IMR-90 (cell line): ENCODE measurements around the gene FADS2. TPM values are rescaled to one million over a fixed set of nuclear protein-coding genes. Genes with fewer than 3 reads are reported as not detected.

ENCODE experiments used
- ATAC-seq: fragments of 200-7000 bp; cut with Tn5 transposase; 2 replicates; pipeline ENCODE4 v1.9.1; 2020; ENCODE audit warnings: low read depth, mild to moderate bottlenecking, moderate library complexity
- BruUV-seq: library from RNA; stranded (reverse); fragments of 400-500 nt; replicated peaks from 2 replicates; lab custom pipeline; 2021; lab: Mats Ljungman, UMichigan
- CTCF ChIA-PET: fragments of 300-600 bp; formaldehyde crosslinking; extraction: SDS; loops from one replicate; lab custom pipeline; 2021; ENCODE audit warnings: antibody characterized with exemption; lab: Yijun Ruan, JAX
- POLR2A ChIA-PET: fragments of 300-600 bp; sonication (Branson Sonifier 250); formaldehyde crosslinking; loops from one replicate; lab custom pipeline; 2022; ENCODE audit warnings: antibody characterized with exemption; ENCODE audit not compliant: unreplicated experiment; lab: Charles Lee
- DNase-seq: peaks from one replicate; pipeline ENCODE4 v3.0.0; 2013
- H2AFZ ChIP-seq: replicated peaks from 2 replicates; pipeline ENCODE3; 2013; ENCODE audit warnings: low read length, mild to moderate bottlenecking; ENCODE audit not compliant: poor library complexity
- H2AK5ac ChIP-seq: 2 replicates; pipeline ENCODE4 v1.6.1; 2013; ENCODE audit warnings: low read depth, low read length, inconsistent platforms
- H2AK9ac ChIP-seq: replicated peaks from 2 replicates; pipeline ENCODE3; 2013; ENCODE audit warnings: mild to moderate bottlenecking, low read depth, low read length, moderate library complexity; ENCODE audit not compliant: poor library complexity
- H2BK120ac ChIP-seq: 2 replicates; pipeline ENCODE4 v1.6.1; 2013; ENCODE audit warnings: low read depth, low read length, inconsistent platforms
- H2BK15ac ChIP-seq: 3 replicates; pipeline ENCODE4 v1.6.1; 2013; ENCODE audit warnings: low read depth, low read length, inconsistent platforms
- H2BK20ac ChIP-seq: 2 replicates; pipeline ENCODE4 v1.6.1; 2013; ENCODE audit warnings: low read depth, mild to moderate bottlenecking, inconsistent platforms, low read length, moderate library complexity
- H2BK5ac ChIP-seq: 2 replicates; pipeline ENCODE4 v1.6.1; 2013; ENCODE audit warnings: mild to moderate bottlenecking, low read depth, low read length, inconsistent platforms; ENCODE audit not compliant: poor library complexity, severe bottlenecking
- H3K14ac ChIP-seq: replicated peaks from 2 replicates; pipeline ENCODE4 v1.6.1; 2013; ENCODE audit warnings: low read depth, low read length, inconsistent platforms
- H3K18ac ChIP-seq: 2 replicates; pipeline ENCODE4 v1.6.1; 2013; ENCODE audit warnings: low read depth, low read length, control low read depth
- H3K23ac ChIP-seq: 2 replicates; pipeline ENCODE4 v1.6.1; 2013; ENCODE audit warnings: low read depth, low read length, inconsistent platforms
- H3K27ac ChIP-seq: 2 replicates; pipeline ENCODE4 v1.5.1; 2013; ENCODE audit warnings: mild to moderate bottlenecking, control low read depth, low read length; ENCODE audit not compliant: insufficient read depth
- H3K27me3 ChIP-seq: 2 replicates; pipeline ENCODE4 v1.6.1; 2013; ENCODE audit warnings: low read length; ENCODE audit not compliant: control insufficient read depth, insufficient read depth
- H3K36me3 ChIP-seq: 2 replicates; pipeline ENCODE4 v1.6.1; 2013; ENCODE audit warnings: low read length, mixed read lengths; ENCODE audit not compliant: control insufficient read depth, insufficient read depth
- H3K4ac ChIP-seq: 2 replicates; pipeline ENCODE4 v1.6.1; 2013; ENCODE audit warnings: low read depth, low read length, inconsistent platforms
- H3K4me1 ChIP-seq: 2 replicates; pipeline ENCODE4 v1.6.1; 2013; ENCODE audit warnings: low read length, mixed read lengths; ENCODE audit not compliant: control insufficient read depth, insufficient read depth
- H3K4me2 ChIP-seq: 2 replicates; pipeline ENCODE4 v1.6.1; 2013; ENCODE audit warnings: low read depth, mild to moderate bottlenecking, control low read depth, low read length, moderate library complexity
- H3K4me3 ChIP-seq: 2 replicates; pipeline ENCODE4 v1.5.1; 2013; ENCODE audit warnings: low read depth, mild to moderate bottlenecking, control low read depth, low read length, moderate library complexity; ENCODE audit not compliant: insufficient read depth
- H3K56ac ChIP-seq: 2 replicates; pipeline ENCODE4 v1.6.1; 2013; ENCODE audit warnings: low read length, inconsistent platforms; ENCODE audit not compliant: insufficient read depth; ENCODE audit errors: extremely low read depth
- H3K79me1 ChIP-seq, 2 experiments: 2 replicates each; pipeline ENCODE4 v1.6.1; 2013; ENCODE audit warnings: low read length in 2 of 2, inconsistent platforms in 1 of 2, low read depth in 1 of 2
- H3K9ac ChIP-seq: 2 replicates; pipeline ENCODE4 v1.6.1; 2013; ENCODE audit warnings: low read depth, low read length, control low read depth
- H3K9me1 ChIP-seq: 2 replicates; pipeline ENCODE4 v1.6.1; 2013; ENCODE audit warnings: low read length, inconsistent platforms; ENCODE audit not compliant: insufficient read depth
- H3K9me3 ChIP-seq: 2 replicates; pipeline ENCODE4 v1.6.1; 2013; ENCODE audit warnings: low read length; ENCODE audit not compliant: control insufficient read depth, insufficient read depth
- H4K20me1 ChIP-seq: 2 replicates; pipeline ENCODE4 v1.6.1; 2013; ENCODE audit warnings: low read length, inconsistent platforms; ENCODE audit not compliant: insufficient read depth
- H4K5ac ChIP-seq: 2 replicates; pipeline ENCODE4 v1.6.1; 2013; ENCODE audit warnings: mild to moderate bottlenecking, low read depth, low read length, control low read depth
- H4K8ac ChIP-seq, 2 experiments: 2 replicates each; pipeline ENCODE4 v1.6.1; 2013; ENCODE audit warnings: low read depth in 2 of 2, low read length in 2 of 2, control low read depth in 1 of 2, inconsistent platforms in 1 of 2
- H4K91ac ChIP-seq: 2 replicates; pipeline ENCODE4 v1.6.1; 2013; ENCODE audit warnings: low read depth, low read length, inconsistent platforms; ENCODE audit not compliant: insufficient read depth
- CEBPB ChIP-seq: IDR thresholded peaks from 2 replicates; pipeline ENCODE4 v1.6.1; 2012; ENCODE audit warnings: low read depth, low read length, improper control_type of control experiment
- ELK1 ChIP-seq: fragments of 150-350 bp; IDR thresholded peaks from 2 replicates; pipeline ENCODE4 v1.6.1; 2016; ENCODE audit warnings: low read depth, mild to moderate bottlenecking, low read length, moderate library complexity, borderline replicate concordance
- MAFK ChIP-seq: IDR thresholded peaks from 2 replicates; pipeline ENCODE4 v1.6.1; 2012; ENCODE audit warnings: low read depth, low read length, improper control_type of control experiment
- POLR2A ChIP-seq: IDR thresholded peaks from 2 replicates; pipeline ENCODE4 v1.6.1; 2012; ENCODE audit warnings: mild to moderate bottlenecking, low read depth, low read length
- RCOR1 ChIP-seq: IDR thresholded peaks from 2 replicates; pipeline ENCODE4 v1.6.1; 2012; ENCODE audit warnings: mild to moderate bottlenecking, low read length, improper control_type of control experiment; ENCODE audit not compliant: insufficient replicate concordance
- USF2 ChIP-seq: fragments of 150-350 bp; IDR thresholded peaks from 2 replicates; pipeline ENCODE4 v1.6.1; 2017; ENCODE audit warnings: mild to moderate bottlenecking, antibody characterized with exemption, low read length, low read depth
- WGBS, 2 experiments: methylation state at CpG; one replicate each; pipeline versions ENCODE4 v1.1.5 to v1.1.7; 2013; ENCODE audit warnings: missing lambda C conversion rate in 2 of 2; ENCODE audit not compliant: insufficient read length in 1 of 2; ENCODE audit errors: extremely low coverage in 2 of 2; 5-methylcytosine and 5-hydroxymethylcytosine counted together
- dilution Hi-C: fragments of 300-500 bp; cut with HindIII; formaldehyde crosslinking; loops from one replicate; pipeline ENCODE4 v1.14.3; 2018; ENCODE audit warnings: low sequenced_read_pairs; ENCODE audit not compliant: unreplicated experiment
- in situ Hi-C: fragments of 300-500 bp; cut with MboI; formaldehyde crosslinking; loops from 3 replicates; pipeline ENCODE4 v1.14.3; 2019; ENCODE audit warnings: low sequenced_read_pairs, inconsistent platforms, mixed read lengths
- intact Hi-C: fragments of 100-400 bp; cut with micrococcal nuclease; formaldehyde crosslinking; loops from 2 replicates; pipeline ENCODE4 v1.10.0; 2022
- polyA plus RNA-seq, 3 experiments: library from polyadenylated mRNA; depleted of rRNA; stranded (reverse); fragments of >200 nt; gene quantifications; 2 replicates each; pipeline ENCODE4 v1.2.3, GENCODE V29; 2012; ENCODE audit warnings: low replicate concordance in 1 of 3
- total RNA-seq: library from RNA; depleted of rRNA; stranded (reverse); fragments of >200 nt; gene quantifications from 2 replicates; pipeline ENCODE4 v1.2.3, GENCODE V29; 2012

The FADS2 gene
- total and polyA plus RNA-seq, 2 of the 4 experiments (the other 2 are of a cell fraction) = 33.3 to 88.4 TPM

GRCh38 chr11:61892085-61892370 lies 63.9 kb downstream of the FADS2 start:
- peak overlapping the region; percentile 94 for H2AFZ ChIP-seq
- ATAC-seq (no peak), DNase-seq (no peak)
- no peaks in the 10 kb centered on the region for H3K36me3 ChIP-seq
- H4K20me1 ChIP-seq = peaks cover 3% of the 10 kb centered on the region; the same call in 1 of the 2 replicates
- no TSS peak for BruUV-seq
- peaks cover 8% of the 10 kb centered on the region for H3K9me1 ChIP-seq
- H2BK120ac ChIP-seq = no peak overlapping the region
- no peak overlapping the region for H3K14ac ChIP-seq
- H3K4ac ChIP-seq = no peak overlapping the region
- no peak overlapping the region for H2AK5ac ChIP-seq
- peaks cover 17 to 36% of the 10 kb centered on the region in 2 experiments for H3K79me1 ChIP-seq
- ChIA-PET POLR2A (no interaction called here), CTCF (interaction anchor here (1.0 kb wide), 1 partner anchor 198 kb away, joined by 3 read pairs; no protein-coding TSS in a partner anchor)
- peak overlapping the region; percentile 30 for H3K4me3 ChIP-seq
- peaks cover 26% of the 10 kb centered on the region for H3K4me1 ChIP-seq
- H4K5ac ChIP-seq = no peak overlapping the region
- H3K18ac ChIP-seq = no peak overlapping the region
- no peak overlapping the region for H3K56ac ChIP-seq
- no peak overlapping the region for H3K9ac ChIP-seq
- H4K91ac ChIP-seq = no peak overlapping the region
- H2AK9ac ChIP-seq = peak overlapping the region; percentile 87
- H2BK15ac ChIP-seq = no peak overlapping the region
- intact Hi-C loops (no loop called here), in situ Hi-C loops (no loop called here), dilution Hi-C loops (no loop called here)
- whole genome bisulfite sequencing, 2 experiments = no CpG with 5 or more reads among the region's 12 CpGs
- no peaks in the 10 kb centered on the region for H3K9me3 ChIP-seq
- no peak overlapping the region; a peak in 1 of 4 replicates for H4K8ac ChIP-seq
- no peak overlapping the region for H2BK5ac ChIP-seq
- no peak overlapping the region for H3K23ac ChIP-seq
- H3K27ac ChIP-seq = no peak overlapping the region
- no peak for TF ChIP-seq ELK1
- no peak for TF ChIP-seq USF2
- no peak for TF ChIP-seq POLR2A
- no peak for TF ChIP-seq CEBPB
- TF ChIP-seq RCOR1 = no peak
- TF ChIP-seq MAFK = no peak
- no peak overlapping the region for H2BK20ac ChIP-seq
- no peak overlapping the region for H3K4me2 ChIP-seq
- H3K27me3 ChIP-seq = no peaks in the 10 kb centered on the region
